ENCODE data around the gene SLC35E3. TPM values are rescaled to one million over a fixed set of nuclear protein-coding genes. Genes with fewer than 3 reads are reported as not detected.

Gene SLC35E3
- total and polyA plus RNA-seq, 2 experiments from 2014 or later = 5.5 to 13.8 TPM

- TF ChIP-seq, protein P1, sequence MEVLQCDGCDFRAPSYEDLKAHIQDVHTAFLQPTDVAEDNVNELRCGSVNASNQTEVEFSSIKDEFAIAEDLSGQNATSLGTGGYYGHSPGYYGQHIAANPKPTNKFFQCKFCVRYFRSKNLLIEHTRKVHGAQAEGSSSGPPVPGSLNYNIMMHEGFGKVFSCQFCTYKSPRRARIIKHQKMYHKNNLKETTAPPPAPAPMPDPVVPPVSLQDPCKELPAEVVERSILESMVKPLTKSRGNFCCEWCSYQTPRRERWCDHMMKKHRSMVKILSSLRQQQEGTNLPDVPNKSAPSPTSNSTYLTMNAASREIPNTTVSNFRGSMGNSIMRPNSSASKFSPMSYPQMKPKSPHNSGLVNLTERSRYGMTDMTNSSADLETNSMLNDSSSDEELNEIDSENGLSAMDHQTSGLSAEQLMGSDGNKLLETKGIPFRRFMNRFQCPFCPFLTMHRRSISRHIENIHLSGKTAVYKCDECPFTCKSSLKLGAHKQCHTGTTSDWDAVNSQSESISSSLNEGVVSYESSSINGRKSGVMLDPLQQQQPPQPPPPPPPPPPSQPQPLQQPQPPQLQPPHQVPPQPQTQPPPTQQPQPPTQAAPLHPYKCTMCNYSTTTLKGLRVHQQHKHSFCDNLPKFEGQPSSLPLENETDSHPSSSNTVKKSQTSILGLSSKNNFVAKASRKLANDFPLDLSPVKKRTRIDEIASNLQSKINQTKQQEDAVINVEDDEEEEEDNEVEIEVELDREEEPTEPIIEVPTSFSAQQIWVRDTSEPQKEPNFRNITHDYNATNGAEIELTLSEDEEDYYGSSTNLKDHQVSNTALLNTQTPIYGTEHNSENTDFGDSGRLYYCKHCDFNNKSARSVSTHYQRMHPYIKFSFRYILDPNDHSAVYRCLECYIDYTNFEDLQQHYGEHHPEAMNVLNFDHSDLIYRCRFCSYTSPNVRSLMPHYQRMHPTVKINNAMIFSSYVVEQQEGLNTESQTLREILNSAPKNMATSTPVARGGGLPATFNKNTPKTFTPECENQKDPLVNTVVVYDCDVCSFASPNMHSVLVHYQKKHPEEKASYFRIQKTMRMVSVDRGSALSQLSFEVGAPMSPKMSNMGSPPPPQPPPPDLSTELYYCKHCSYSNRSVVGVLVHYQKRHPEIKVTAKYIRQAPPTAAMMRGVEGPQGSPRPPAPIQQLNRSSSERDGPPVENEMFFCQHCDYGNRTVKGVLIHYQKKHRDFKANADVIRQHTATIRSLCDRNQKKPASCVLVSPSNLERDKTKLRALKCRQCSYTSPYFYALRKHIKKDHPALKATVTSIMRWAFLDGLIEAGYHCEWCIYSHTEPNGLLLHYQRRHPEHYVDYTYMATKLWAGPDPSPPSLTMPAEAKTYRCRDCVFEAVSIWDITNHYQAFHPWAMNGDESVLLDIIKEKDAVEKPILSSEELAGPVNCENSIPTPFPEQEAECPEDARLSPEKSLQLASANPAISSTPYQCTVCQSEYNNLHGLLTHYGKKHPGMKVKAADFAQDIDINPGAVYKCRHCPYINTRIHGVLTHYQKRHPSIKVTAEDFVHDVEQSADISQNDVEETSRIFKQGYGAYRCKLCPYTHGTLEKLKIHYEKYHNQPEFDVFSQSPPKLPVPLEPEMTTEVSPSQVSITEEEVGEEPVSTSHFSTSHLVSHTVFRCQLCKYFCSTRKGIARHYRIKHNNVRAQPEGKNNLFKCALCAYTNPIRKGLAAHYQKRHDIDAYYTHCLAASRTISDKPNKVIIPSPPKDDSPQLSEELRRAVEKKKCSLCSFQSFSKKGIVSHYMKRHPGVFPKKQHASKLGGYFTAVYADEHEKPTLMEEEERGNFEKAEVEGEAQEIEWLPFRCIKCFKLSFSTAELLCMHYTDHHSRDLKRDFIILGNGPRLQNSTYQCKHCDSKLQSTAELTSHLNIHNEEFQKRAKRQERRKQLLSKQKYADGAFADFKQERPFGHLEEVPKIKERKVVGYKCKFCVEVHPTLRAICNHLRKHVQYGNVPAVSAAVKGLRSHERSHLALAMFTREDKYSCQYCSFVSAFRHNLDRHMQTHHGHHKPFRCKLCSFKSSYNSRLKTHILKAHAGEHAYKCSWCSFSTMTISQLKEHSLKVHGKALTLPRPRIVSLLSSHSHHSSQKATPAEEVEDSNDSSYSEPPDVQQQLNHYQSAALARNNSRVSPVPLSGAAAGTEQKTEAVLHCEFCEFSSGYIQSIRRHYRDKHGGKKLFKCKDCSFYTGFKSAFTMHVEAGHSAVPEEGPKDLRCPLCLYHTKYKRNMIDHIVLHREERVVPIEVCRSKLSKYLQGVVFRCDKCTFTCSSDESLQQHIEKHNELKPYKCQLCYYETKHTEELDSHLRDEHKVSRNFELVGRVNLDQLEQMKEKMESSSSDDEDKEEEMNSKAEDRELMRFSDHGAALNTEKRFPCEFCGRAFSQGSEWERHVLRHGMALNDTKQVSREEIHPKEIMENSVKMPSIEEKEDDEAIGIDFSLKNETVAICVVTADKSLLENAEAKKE (CRISPR knock-in tag; IDR thresholded peaks at IDR 0.05) = no peak
- TF ChIP-seq ZNF331 (CRISPR knock-in tag; IDR thresholded peaks at IDR 0.05; ENCODE audit: low read depth) = no peak
Measured at GRCh38 chr12:68779280-68779679, 33.3 kb downstream of the SLC35E3 start (continued).

GRCh38 chr12:68780731-68781130 is 34.8 kb downstream of the SLC35E3 start:
- no peaks in the 10 kb centered on the region for H3K9me2 ChIP-seq (ENCODE audit: insufficient read depth)
- no peaks in the 10 kb centered on the region; the same call in 2 of the 3 replicates for H3K36me3 Mint-ChIP-seq (ENCODE audit: low read depth)
- no peak overlapping the region for H3K4me3 ChIP-seq
- no peaks in the 10 kb centered on the region for H3K36me3 ChIP-seq (ENCODE audit: insufficient read depth)
- no peaks in the 10 kb centered on the region for H3K27me3 ChIP-seq (ENCODE audit: insufficient read depth)
- H2AFZ ChIP-seq = no peak overlapping the region
- H3K4me2 ChIP-seq = no peak overlapping the region
- DNase-seq (ENCODE audit: low spot score) = no peak
- H3K27me3 Mint-ChIP-seq (ENCODE audit: insufficient read depth, low read depth, poor library complexity) = peaks cover 7% of the 10 kb centered on the region
- peak; percentile 32; the same call in 2 of the 3 replicates for ATAC-seq
- no peak overlapping the region for H3K4me3 Mint-ChIP-seq
- 0 out of 3 replicates have a peak, but pooled peaks cover 2% of the 10 kb centered on the region for H3K4me1 Mint-ChIP-seq
- H3K9me3 Mint-ChIP-seq = no peaks in the 10 kb centered on the region
- no peak overlapping the region for H3K27ac ChIP-seq (ENCODE audit: low read depth)
- H3K4me1 ChIP-seq (ENCODE audit: insufficient read depth) = no peaks in the 10 kb centered on the region
- no peak overlapping the region for H3K27ac Mint-ChIP-seq
- no peaks in the 10 kb centered on the region for H3K79me2 ChIP-seq (replicated peaks; ENCODE audit: insufficient read depth)
- no peaks in the 10 kb centered on the region for H4K20me1 ChIP-seq (replicated peaks; ENCODE audit: insufficient read depth)
- no peaks in the 10 kb centered on the region for H3F3A ChIP-seq (replicated peaks; ENCODE audit: low read depth)
- no peak for TF ChIP-seq CTCF (conservative IDR thresholded peaks at IDR 0.05; ENCODE audit: low read depth in 2 of 2)
- TF ChIP-seq, protein P1 (CRISPR knock-in tag; IDR thresholded peaks at IDR 0.05) = no peak

All from GM23338 (cell line).